MM.1S (cell line): ENCODE measurements around the gene TRPM2.

Source experiments
- DNase-seq: peaks from one replicate; pipeline ENCODE4 v3.0.0-alpha.2; 2015
- H2AFZ ChIP-seq: fragments of 300-600 bp; sonication (generic); 2 replicates; pipeline ENCODE4 v1.6.0; 2016; ENCODE audit warnings: antibody characterized with exemption, low read length
- H3F3A ChIP-seq: fragments of 300-600 bp; sonication (generic); 2 replicates; pipeline ENCODE4 v1.6.1; 2016; ENCODE audit warnings: mild to moderate bottlenecking, antibody characterized with exemption, low read length, moderate library complexity, mixed read lengths; ENCODE audit not compliant: insufficient read depth
- H3K27ac ChIP-seq: fragments of 300-600 bp; sonication (generic); 2 replicates; pipeline ENCODE4 v1.5.1; 2016; ENCODE audit warnings: mild to moderate bottlenecking, low read length
- H3K27me3 ChIP-seq: fragments of 300-600 bp; sonication (generic); replicated peaks from 2 replicates; pipeline ENCODE4 v1.6.0; 2016; ENCODE audit warnings: low read length; ENCODE audit not compliant: insufficient read depth
- H3K36me3 ChIP-seq: fragments of 300-600 bp; sonication (generic); replicated peaks from 2 replicates; pipeline ENCODE4 v1.6.1; 2016; ENCODE audit warnings: mild to moderate bottlenecking, low read length, mixed read lengths; ENCODE audit not compliant: insufficient read depth
- H3K4me1 ChIP-seq: fragments of 300-600 bp; sonication (generic); 2 replicates; pipeline ENCODE4 v1.6.1; 2016; ENCODE audit warnings: low read length, mixed read lengths
- H3K4me2 ChIP-seq: fragments of 300-600 bp; sonication (generic); 2 replicates; pipeline ENCODE4 v1.6.0; 2016; ENCODE audit warnings: low read depth, low read length
- H3K4me3 ChIP-seq: fragments of 300-600 bp; sonication (generic); 2 replicates; pipeline ENCODE4 v1.5.1; 2016; ENCODE audit warnings: low read length, mixed read lengths
- H3K79me2 ChIP-seq: fragments of 300-600 bp; sonication (generic); 2 replicates; pipeline ENCODE4 v1.6.1; 2016; ENCODE audit warnings: mixed run types, low read length, mixed read lengths
- H3K9ac ChIP-seq: fragments of 300-600 bp; sonication (generic); 2 replicates; pipeline ENCODE4 v1.6.1; 2016; ENCODE audit warnings: low read length, mixed read lengths
- H3K9me2 ChIP-seq: fragments of 300-600 bp; sonication (generic); replicated peaks from 2 replicates; pipeline ENCODE4 v1.6.1; 2016; ENCODE audit warnings: mild to moderate bottlenecking, low read length, mixed read lengths; ENCODE audit not compliant: insufficient read depth
- H3K9me3 ChIP-seq: fragments of 300-600 bp; sonication (generic); replicated peaks from 2 replicates; pipeline ENCODE4 v1.6.1; 2016; ENCODE audit warnings: mild to moderate bottlenecking, low read length, mixed read lengths; ENCODE audit not compliant: insufficient read depth
- H4K20me1 ChIP-seq: fragments of 300-600 bp; sonication (generic); 2 replicates; pipeline ENCODE4 v1.6.1; 2016; ENCODE audit warnings: mild to moderate bottlenecking, low read length, moderate library complexity, mixed read lengths; ENCODE audit not compliant: insufficient read depth
- EZH2 ChIP-seq: fragments of 300-600 bp; sonication (generic); optimal IDR thresholded peaks from 2 replicates; pipeline ENCODE3; 2017; ENCODE audit warnings: low read depth, mild to moderate bottlenecking, antibody characterized with exemption, low read length, mixed read lengths
- EZH2phosphoT487 ChIP-seq: fragments of 300-600 bp; sonication (generic); IDR thresholded peaks from 2 replicates; pipeline ENCODE4 v1.6.1; 2018; ENCODE audit warnings: antibody characterized with exemption, low read length
- TF ChIP-seq, protein P1 (sequence below): fragments of 300-600 bp; sonication (generic); IDR thresholded peaks from 2 replicates; pipeline ENCODE4 v1.5.1; 2016; ENCODE audit warnings: antibody characterized with exemption, low read length, mixed read lengths

Gene TRPM2

DNA sequence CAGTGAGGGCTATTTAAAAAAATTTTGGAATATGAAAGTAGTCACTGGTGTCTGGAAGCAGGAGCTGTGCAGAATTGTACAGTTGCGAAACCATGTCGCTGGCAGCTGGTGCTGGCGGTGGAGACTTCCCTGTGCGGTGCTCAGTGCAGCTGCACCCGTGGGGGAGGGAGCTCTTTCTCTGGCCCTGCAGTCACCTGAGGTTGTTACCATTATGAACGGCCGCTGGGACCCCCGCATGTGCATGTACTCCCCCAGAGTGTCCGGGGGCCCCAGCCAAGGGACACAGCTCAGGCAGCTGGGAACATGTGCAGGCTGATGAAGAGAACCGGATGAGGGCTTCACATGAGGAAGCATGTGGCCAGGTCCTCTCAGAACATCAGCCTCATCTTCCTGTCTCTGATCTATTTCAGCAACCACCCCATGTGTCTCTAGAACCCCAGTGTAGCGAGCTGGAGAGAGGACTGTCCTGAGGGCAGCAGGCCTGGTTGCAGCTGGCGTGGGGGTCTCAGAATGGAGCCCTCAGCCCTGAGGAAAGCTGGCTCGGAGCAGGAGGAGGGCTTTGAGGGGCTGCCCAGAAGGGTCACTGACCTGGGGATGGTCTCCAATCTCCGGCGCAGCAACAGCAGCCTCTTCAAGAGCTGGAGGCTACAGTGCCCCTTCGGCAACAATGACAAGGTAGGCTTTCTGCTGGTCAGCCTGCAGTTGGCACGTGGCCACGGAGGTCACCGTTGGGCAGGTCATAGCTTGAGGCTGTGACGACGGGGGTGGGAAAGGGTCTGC is at the start of gene TRPM2:
TSS of gene TRPM2 (plus strand) at position 431 of the 780 bp plus-strand sequence. CDS start at position 511, 80 bp downstream.
- H3K79me2 ChIP-seq = no peaks in the 10 kb centered on the region
- H4K20me1 ChIP-seq = no peaks in the 10 kb centered on the region
- no peak within 1 kb of the TSS for H2AFZ ChIP-seq
- no peak for TF ChIP-seq EZH2phosphoT487
- no peak for TF ChIP-seq EZH2
- TF ChIP-seq, protein P1, sequence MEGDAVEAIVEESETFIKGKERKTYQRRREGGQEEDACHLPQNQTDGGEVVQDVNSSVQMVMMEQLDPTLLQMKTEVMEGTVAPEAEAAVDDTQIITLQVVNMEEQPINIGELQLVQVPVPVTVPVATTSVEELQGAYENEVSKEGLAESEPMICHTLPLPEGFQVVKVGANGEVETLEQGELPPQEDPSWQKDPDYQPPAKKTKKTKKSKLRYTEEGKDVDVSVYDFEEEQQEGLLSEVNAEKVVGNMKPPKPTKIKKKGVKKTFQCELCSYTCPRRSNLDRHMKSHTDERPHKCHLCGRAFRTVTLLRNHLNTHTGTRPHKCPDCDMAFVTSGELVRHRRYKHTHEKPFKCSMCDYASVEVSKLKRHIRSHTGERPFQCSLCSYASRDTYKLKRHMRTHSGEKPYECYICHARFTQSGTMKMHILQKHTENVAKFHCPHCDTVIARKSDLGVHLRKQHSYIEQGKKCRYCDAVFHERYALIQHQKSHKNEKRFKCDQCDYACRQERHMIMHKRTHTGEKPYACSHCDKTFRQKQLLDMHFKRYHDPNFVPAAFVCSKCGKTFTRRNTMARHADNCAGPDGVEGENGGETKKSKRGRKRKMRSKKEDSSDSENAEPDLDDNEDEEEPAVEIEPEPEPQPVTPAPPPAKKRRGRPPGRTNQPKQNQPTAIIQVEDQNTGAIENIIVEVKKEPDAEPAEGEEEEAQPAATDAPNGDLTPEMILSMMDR = no peak
- DNase-seq = no peak
- H3F3A ChIP-seq = no peaks in the 10 kb centered on the region
- H3K9me3 ChIP-seq = no peaks in the 10 kb centered on the region
- no peak within 1 kb of the TSS for H3K9ac ChIP-seq
- H3K4me3 ChIP-seq = no peak within 1 kb of the TSS
- H3K27me3 ChIP-seq = peaks cover 91% of the 10 kb centered on the region
- H3K4me1 ChIP-seq = no peaks in the 10 kb centered on the region; the same call in 1 of the 2 replicates
- no peaks in the 10 kb centered on the region for H3K9me2 ChIP-seq
- H3K4me2 ChIP-seq = peak within 1 kb of the TSS; percentile 7; the same call in 1 of the 2 replicates
- H3K36me3 ChIP-seq = no peaks in the 10 kb centered on the region
- H3K27ac ChIP-seq = no peak within 1 kb of the TSS

DNA sequence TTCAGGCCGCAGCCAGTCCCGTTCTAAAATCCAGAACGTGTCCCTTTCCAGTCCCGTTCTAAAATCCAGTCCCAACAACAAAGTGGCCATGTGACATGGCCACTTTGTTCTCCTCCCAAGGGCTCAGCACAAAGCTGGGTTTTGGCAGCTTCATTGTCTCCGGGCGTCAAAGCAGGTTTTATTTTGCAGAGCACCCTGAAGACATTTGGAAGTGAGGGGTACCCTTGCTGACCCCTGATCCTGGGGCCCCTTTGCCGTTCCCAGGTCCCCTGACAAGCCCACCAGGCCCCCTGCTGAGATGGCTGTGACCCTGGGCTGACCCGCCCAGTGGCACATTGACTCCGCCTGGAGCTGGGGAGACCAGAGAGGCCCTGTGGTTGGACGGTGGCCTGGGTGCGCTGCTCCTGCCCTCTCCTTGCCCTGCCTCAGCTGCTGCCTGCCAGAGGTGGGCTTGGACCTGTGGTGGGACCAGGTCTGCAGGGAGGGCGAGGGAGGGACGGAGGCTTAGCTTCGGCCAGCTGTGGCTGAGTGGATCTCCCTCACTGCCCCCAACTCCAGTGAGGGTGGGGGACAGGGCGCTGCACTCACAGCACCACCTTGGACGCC is 49.3 kb upstream of the TRPM2 start:
- Histone ChIP-seq H3K4me2 (no peak overlapping the region), H3K9ac (no peak overlapping the region), H2AFZ (no peak overlapping the region), H3K4me1 (peaks cover 5% of the 10 kb centered on the region; the same call in 1 of the 2 replicates), H3K27me3 (no peaks in the 10 kb centered on the region), H3F3A (peaks cover 6% of the 10 kb centered on the region), H3K36me3 (no peaks in the 10 kb centered on the region), H3K27ac (no peak overlapping the region), H3K9me3 (no peaks in the 10 kb centered on the region), H3K79me2 (peaks cover 80% of the 10 kb centered on the region), H3K9me2 (no peaks in the 10 kb centered on the region), H3K4me3 (no peak overlapping the region), H4K20me1 (0 out of 2 replicates have a peak, but pooled peaks cover 4% of the 10 kb centered on the region)
- DNase-seq = no peak
- TF ChIP-seq EZH2phosphoT487 (no peak), EZH2 (no peak)
- TF ChIP-seq, protein P1 = no peak

DNA sequence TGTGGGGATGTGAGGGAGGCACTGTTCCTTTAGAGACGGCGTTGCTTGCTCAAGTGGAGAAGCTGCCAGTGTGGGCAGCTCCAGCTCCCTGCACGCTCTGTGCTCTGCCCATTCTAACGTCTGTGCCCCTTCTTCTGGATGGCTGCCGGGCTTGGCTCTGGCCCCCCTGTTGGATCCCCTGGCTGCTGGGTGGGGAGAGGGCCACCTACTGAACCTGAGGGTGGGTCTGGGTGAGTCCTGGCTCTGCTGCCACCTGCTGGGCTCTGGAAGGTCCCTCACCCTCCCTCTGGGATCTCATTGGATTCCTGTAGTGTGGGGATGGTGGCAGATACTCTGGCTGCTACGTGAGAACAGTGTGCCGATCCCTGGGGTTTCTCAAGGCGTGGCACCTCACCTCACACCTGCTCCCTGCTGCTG is 48.5 kb upstream of the TRPM2 start:
- Histone ChIP-seq H2AFZ (no peak overlapping the region), H3K27ac (no peak overlapping the region), H3K4me3 (no peak overlapping the region), H3K9me3 (no peaks in the 10 kb centered on the region), H3K36me3 (no peaks in the 10 kb centered on the region), H3K9me2 (no peaks in the 10 kb centered on the region), H3K9ac (no peak overlapping the region), H3F3A (no peaks in the 10 kb centered on the region), H3K27me3 (no peaks in the 10 kb centered on the region), H4K20me1 (0 out of 2 replicates have a peak, but pooled peaks cover 4% of the 10 kb centered on the region), H3K79me2 (peaks cover 86% of the 10 kb centered on the region), H3K4me1 (peaks cover 5% of the 10 kb centered on the region; the same call in 1 of the 2 replicates), H3K4me2 (no peak overlapping the region)
- TF ChIP-seq EZH2 (no peak), EZH2phosphoT487 (no peak)
- TF ChIP-seq, protein P1 = peak; percentile 75
- DNase-seq = peak; percentile 37
